Upper lobe of left lung (tissue), 4 donors: ENCODE data around the gene CSF1R.

ENCODE experiments used
- CTCF ChIP-seq, 6 experiments: fragments of 450-650 bp in 4 of 6; fragments of 200-600 bp in 2 of 6; sonication (generic) in 2 of 6; IDR thresholded peaks; one replicate each; pipeline ENCODE4 v1.5.1; 2016 to 2019; ENCODE audit warnings: antibody characterized with exemption in 6 of 6
- EP300 ChIP-seq, 4 donors: sonication (generic); formaldehyde crosslinking; IDR thresholded peaks; one replicate each; pipeline ENCODE4 v1.5.1; 2017; ENCODE audit warnings: antibody characterized with exemption in 4 of 4, control low read depth in 2 of 4
- POLR2A ChIP-seq, 4 donors: fragments of 450-650 bp; IDR thresholded peaks; one replicate each; pipeline ENCODE4 v1.5.1; 2016 to 2017; ENCODE audit warnings: antibody characterized with exemption in 4 of 4, mild to moderate bottlenecking in 2 of 4

- TF ChIP-seq CTCF (IDR thresholded peaks at IDR 0.05) (no peak), POLR2A (IDR thresholded peaks at IDR 0.05) (no peak), EP300 (IDR thresholded peaks at IDR 0.05) (no peak)
Measured at GRCh38 chr5:150082889-150083288, 3.5 kb downstream of the CSF1R start.
